HG03442 (cell line): Measurements from ENCODE around the gene PIK3CB.
"Not testable (repeated sequence)": the region's sequence is repeated elsewhere in the genome, so short reads cannot be mapped to it uniquely, and the experiment has no call there.

ENCODE experiments used
- ATAC-seq: cut with Tn5 transposase; IDR thresholded peaks from one replicate; pipeline ENCODE4 v1.9.1; 2021; ENCODE audit warnings: mild to moderate bottlenecking, moderate library complexity; ENCODE audit not compliant: unreplicated experiment

The PIK3CB gene

DNA sequence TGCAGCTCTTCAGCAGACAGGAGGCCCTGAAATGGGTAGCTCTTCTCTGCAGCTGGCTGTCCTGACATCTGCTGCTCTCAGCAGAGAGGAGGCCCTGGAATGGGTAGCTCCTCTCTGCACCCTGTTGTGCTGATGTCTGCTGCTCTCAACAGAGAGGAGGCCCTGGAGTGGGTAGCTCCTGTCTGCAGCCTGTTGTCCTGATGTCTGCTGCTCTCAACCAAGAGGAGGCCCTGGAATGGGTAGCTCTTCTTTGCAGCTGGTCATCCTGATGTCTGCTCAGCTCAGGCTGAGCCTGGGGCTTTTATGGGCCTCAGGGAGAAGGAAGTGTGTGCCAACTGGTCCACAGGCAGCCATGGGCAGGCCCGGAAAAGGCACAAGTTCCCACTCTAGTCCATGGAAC, 66.6 kb downstream of the PIK3CB start:
- no peak for ATAC-seq

DNA sequence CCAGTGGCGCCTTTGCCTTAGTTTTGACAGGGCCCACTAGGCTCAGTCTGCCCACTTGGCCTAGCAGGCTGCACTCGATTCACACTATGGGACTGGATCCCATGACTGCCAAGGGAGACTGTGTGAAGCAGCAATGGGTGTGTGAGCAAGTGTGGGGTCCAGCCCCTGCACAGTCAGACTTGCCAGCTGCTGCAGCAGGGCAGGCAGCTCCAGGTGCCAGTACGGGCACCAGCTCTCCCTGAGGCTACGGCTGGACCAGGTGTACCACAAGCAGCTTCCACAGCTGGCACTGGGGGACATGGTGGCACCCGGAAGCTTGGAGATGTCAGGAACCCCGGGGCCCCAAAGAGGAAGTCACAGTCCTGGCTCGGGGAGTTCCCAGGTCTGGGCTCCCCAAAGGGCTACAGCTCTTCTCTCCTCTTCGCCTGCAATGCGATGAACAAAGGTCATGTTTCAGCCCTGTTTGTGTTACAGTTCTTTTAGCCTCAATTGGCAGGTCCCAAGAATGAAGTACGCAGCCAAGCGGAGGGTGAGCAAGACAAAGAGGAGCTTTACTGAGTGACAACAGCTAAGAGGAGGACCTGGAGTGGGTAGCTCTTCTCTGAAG, 67.1 kb downstream of the PIK3CB start:
- ATAC-seq = no peak

DNA sequence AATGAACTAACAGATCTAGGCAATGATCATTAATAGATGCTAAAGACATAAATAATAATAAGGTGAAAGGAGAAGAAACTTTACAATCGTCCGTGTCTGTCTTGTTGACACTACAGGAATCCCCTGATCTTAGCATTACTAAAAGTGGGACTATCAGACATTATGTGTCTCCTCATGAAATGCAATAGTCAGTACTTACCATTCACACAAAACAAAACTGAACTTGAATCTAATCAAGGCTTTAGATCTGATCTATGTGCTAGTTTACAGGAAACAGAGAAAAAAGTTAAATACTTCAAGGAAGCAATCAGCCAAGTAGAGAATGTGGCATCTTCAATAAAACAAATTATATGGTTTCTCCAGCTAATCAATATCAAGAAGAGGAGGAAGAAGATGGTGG, 73.7 kb downstream of the PIK3CB start:
- ATAC-seq = no peak

DNA sequence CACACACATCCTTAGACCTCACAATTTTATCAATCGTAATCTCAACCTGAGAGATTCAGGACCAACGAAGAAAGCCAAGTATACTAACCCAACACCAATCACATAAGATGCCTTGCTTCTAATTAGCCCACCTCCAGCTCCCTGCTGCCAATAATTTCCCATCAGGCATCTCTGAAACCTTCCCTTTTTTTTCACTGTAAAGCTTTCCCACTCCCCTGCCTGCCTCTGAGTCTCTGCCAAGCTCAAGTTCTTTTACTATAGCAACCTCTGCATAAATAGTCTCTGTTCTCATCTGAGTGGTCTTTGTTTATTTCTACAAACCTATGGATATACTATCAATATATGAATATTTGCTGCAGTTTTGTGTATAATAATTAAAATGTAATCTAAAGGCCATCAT, 86.5 kb downstream of the PIK3CB start:
- ATAC-seq = no peak

DNA sequence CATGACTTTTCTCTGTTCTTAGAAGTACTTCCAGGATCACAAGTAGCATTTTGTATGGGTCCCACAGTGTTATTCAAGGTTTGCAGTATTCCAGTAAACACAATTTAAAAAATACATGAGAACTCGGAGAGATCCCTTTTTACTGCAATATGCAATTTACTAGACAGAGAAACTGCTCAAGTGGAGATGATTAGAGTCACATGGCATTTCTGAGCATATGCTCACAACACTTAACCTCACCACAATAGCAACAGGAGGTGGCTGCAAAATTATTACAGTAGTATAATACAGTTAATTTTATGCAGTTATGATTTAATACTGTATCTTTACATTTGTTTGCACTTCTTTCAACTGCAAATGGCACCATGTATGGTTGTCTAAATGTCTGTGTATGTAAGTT, 87.5 kb downstream of the PIK3CB start:
- ATAC-seq = no peak

DNA sequence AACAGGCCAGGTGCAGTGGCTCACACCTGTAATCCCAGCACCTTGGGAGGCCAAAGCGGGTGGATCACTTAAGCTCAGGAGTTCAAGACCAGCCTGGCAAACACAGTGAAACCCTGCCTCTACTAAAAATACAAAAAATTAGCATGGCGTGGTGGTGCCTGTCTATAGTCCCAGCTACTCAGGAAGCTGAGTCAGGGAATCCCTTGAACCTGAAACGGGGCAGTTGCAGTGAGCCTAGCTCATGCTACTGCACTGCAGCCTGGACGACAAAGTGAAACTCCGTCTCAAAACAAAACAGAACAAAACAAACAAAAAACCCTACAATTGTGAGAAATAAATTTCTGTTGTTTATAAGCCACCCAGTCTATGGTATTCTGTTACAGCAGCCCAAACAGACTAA, 94.7 kb downstream of the PIK3CB start:
- no peak for ATAC-seq

DNA sequence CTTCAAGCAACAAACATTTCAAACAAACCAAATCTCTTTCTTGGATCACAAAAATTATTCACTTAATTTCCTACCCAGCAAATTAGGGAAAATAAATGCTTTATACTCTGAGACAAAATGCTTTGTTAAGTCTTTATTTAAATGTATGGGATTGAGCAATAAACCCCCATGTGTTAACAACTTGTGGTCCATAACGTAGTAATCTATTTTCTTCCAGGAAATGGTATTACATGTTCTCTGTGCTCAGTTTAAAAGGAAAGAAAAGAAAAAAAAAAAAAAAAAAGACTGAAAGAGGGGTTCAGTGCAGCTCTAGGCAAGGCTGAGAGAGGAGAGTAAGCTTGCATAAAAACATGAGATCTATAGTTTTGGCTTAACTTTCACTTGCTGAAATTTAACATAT, 102.3 kb downstream of the PIK3CB start:
- ATAC-seq = no peak

DNA sequence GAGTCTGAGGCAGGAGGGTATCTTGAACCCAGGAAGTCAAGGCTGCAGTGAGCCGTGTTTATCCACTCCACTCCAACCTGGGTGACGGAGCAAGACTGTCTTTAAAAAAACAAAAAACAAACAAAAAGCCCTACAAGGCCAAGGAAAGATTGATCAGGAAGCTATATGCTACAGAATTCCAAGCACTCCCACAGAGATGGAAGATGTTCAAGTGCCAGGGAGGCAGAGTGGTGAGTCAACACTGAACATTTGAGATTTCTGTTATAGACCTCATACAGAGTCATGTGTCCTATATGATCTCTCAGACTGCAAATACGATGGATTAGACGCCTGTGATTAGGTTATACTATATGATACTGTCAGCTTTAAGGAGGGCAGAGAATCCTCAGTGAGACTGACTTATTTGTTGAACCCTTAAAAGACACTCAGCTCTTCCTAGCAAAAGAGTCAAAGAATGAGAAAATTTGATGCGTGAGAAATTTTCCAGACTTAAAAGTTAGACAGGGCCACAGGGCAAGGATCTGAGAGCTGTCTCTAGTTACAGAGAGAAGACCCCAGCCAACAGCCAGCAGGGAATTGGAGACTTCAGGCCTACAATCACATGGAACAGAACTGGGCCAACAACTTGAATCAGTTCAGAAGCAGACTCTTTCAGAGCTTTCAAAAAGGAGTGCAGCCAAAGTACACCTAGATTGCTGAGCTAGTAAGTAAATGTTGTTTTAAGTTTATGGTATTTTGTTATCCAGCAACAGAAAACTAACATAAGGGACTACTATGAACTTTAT, 107.6 kb downstream of the PIK3CB start:
- ATAC-seq = no peak

DNA sequence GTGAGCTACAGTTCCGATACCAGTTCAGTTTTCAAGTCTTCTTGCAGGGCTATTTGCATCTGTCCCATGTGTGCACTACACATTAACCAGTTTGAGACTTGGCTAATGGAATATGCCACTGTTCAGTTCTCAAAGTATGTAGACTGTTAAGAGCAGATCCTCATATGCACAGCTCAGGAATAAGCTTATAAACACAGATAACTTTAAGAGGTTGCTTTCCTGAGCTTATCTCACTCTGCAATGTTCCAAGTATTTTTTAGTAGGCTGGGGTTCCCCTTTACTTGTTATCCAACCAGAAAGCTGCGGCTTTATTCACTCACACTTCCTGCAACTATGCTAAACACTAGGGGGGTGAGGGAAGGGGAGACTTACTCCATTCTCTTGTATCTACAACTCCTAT, 108.7 kb downstream of the PIK3CB start:
- not testable (repeated sequence) for ATAC-seq

DNA sequence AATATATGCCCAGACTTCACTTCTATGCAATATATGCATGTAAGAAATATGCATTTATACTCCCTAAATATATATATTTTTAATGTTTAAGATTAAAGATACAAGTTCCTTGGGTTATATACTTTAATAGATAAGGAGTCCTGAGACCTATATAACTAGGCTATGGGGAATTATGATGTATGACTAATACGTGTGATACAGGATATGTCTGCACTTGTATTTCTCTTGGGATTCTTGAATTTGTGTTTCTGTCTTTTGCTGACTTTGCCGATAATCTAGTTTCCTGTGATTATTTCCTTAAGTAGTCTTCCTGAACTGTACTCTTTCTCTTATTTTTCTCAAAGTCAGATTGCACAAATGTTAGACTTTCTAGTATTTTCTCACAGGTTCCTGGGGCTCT, 109.6 kb downstream of the PIK3CB start:
- no peak for ATAC-seq

DNA sequence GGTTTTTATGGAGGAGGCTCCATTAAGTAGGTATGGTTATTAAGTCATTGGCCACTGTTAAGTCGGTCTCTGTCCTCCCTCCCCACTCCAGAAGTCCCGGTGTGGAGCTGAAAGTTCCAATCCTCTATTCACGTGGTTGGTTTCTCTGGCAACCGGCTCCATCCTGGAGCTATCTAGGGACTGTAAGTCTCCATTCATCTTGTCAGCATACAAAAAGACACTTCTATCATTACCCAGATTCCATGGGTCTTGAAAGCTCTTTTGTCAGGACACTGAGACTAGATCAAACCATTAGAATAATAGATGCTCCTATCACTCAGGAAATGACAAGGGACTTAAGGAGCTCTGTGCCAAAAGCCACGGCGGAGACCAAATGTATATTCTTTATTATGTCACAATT, 110.3 kb downstream of the PIK3CB start:
- no peak for ATAC-seq

DNA sequence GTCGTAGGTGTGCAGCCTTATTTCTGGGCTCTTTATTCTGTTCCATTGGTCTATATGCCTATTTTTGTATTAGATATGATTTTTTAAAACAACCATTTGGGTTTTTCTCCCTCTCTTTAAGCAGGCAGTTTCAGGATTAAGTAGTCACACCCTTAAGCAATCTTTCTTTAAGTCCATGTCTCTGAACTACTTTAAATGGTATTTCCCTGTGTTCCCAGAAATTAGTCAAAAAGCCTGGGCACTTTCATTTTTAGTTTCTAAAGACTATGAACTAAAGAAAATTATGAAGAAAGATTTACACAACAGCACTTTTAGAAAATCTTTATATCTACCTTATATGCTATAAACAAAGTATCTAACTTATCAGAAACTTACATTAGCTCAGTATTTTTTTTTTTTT, 115.9 kb downstream of the PIK3CB start:
- ATAC-seq = no peak

DNA sequence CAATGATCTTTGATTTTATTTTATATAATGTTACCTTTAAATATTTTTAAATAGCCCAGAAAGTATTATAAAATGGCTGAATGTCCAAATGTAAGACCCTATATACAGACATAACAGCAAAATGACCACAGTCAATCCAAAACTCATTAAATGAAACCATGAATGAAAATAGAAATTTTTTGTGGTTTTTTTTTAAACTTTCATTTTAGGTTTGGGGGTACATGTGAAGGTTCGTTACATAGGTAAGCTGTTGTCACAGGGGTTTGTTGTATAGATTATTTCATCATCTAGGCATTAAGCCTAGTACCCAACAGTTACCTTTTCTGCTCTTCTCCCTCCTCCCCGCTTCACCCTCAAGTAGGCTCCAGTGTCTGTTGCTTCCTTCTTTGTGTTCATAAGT, 117.4 kb downstream of the PIK3CB start:
- peak; percentile 64 for ATAC-seq

DNA sequence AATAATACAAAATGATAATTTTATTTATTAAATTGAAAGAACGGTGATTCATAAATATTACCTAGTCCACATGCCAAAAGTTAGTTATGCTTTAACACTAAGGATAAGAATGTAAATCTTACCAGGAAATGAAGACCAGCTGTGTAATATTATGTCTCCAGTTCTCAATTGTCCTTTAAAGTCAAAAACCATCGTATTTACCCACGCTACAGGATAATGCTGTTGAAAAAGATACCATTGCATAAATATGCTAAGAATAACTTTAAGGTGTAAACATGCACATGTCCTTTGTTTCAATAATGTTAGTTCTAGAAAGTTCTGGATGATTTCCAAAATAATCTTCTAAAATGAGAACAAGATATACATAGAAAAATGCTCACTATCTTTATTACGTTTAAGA, 122.6 kb downstream of the PIK3CB start:
- ATAC-seq = no peak

DNA sequence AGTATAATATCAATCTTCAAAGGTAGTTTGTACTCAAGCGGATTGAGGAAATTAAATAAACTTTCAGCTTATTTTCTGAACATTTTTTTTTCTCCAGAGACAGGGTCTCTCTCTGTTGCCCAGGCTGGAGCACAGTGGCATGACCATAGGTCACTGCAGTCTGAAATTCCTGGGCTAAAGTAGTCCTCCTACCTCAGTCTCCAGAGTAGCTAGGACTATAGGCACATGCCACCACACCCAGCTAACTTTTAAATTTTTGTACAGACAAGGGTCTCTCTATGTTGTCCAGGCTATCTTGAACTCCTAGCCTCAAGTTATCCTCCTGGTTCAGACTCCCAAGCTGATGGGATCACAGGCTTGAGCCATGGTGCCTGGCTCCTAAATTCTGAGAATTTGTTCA, 129.1 kb downstream of the PIK3CB start:
- ATAC-seq = no peak

DNA sequence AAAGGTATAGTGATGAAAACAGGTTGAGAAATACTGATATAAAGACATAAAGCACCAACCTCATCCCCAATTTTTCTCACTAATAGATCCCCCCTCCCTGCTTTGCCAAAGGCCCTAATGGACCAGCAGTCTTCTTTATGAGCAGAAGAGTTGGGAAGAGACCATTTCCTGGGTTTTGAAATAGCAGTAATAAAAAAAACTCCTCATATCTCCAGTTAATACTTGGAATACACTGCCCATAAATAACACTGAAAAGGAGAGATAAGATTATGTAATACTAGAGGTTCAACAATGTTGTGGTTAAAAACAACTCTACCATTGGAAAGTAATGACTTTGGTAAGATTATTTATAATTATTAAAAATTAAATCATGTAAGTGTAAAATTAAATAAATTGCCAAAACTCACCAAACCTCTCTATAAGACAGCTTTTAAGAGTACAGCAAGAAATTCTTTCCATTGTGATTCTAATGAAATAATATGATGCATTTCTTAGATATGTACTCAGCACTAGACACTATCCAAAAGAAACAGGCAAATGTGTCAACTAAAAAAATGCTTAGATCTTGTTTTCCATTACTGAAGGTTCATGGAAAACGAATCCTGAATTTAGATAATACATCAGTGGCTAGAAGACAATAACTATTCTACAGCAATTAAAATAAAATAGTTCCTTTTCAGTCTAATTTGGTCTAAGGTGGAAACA, 137.9 kb downstream of the PIK3CB start:
- ATAC-seq = no peak

DNA sequence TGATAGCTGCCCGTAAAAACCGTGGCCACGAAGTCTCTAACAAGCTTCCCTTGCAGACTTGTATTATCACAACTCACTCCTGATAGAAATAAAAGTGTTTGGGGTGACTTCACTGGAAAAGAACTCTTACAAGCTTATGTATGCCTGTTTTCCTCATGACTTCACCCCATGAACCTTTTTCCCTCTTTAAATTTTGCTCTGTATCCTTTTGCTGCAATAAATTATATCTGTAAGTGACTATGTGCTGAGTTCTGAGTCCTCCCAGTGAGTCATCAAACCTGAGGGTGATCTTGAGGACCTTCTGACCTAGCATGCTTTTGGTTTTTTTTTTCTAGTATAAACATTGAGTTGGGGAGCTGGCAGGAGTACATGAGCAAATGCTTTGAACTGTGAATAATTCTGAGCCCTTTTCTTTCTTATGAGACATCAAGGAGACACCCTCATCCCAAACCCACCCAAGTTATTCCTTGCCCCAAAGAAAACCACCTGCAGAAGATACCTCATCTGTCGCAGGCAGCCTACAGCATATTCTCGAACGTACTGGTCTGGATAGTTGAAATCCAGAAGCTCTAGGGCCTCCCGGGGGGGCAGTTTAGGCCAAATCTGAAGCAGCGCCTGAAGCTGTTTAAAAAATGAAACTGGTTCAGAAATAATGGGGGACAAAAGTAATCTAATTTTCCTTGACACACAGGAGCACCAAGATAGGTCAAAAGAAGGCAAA, 140.3 kb downstream of the PIK3CB start:
- ATAC-seq = no peak

DNA sequence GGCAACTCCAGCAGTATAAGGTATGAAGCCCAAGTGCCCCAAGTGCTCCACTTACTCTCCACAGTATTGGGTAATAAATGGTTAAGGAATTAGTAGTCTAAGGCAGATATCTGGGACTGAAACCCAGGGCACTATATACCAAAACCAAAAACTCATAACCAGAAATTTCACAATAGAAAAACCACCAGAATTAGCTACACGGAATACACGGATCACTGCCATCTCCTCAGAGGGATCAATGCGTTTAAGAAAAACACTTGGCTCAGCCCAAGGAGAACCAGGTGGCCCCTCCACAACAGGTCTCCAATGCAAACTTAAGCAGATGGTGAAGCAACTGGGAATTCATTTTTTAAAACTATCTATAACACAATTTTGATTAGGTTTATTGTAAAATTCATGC, 142.6 kb downstream of the PIK3CB start:
- ATAC-seq = no peak

DNA sequence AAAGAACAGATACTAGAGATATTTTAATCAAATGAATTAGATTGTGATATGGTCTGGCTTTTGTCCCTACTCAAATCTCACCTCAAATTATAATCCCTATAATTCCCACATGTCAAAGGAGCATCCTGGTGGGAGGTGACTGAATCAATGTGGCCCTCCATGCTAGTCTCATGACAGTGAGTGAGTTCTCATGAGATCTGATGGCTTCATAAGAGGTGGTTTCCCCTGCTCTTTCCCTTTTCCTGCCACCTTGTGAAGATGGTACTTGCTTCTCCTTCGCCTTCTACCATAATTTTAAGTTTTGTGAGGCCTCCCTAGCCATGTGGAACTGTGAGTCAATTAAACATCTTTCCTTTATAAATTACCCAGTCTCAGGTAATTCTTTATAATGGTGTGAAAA, 143.4 kb downstream of the PIK3CB start:
- ATAC-seq = no peak

DNA sequence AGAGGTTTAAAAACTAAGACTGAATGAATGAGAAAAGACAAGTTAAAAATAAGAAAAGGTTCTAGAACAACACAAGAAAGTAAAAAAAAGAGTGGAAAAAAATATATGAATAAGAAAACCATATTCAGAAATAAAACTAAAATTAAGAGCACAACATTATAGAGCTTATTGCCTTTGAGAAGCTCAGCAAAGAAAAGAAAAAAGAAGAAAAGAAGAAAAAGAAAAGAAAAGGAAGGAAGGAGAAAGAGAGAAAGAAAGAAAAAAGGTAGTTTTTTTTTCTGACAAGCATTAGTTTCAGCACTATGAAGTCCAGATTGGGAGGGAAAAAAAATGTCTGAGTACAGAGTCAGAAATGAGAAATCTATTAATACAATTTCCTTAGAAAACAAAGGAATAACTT, 144.7 kb downstream of the PIK3CB start:
- ATAC-seq = no peak

DNA sequence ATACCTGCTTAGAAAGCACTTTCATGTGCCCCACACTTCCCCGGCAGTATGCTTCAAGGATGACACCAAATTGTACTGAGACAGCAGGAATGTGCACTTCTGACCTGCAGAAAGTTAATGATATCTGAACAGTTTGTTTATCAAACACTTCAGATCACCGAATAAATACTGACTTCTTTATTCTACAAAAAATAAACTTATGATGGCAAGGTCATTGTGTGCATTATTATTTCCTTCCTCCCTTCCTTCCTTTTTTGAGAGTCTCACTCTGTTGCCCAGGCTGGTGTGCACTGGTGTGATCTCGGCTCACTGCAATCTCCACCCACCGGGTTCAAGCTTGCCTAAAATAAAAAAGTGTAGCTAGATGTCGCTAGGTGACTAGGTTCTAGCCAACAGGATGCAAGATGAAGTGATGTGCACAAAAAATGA, 145.8 kb downstream of the PIK3CB start:
- no peak for ATAC-seq

DNA sequence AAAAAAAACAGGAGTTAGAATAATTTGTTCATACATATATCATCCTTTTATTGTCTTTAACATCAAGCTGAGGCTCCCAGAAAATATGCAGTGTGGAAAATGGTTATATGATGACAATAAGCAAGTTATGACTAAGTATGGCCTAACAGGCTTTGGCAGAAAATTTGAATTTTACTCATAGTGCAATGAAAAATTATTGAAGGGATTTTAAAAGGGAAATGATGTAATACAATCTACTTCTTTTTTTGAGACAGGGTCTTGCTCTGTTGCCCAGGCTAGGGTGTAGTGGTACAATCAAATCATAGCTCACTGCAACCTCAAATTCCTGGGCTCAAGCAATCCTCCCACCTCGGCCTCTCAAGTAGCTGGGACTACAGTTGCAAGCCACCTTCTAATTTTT, 147.5 kb downstream of the PIK3CB start:
- ATAC-seq = peak; percentile 19
